NCI-H748 (cell line): Measurements from ENCODE around the gene GGT5.
"Not testable (repeated sequence)": the region's sequence is repeated elsewhere in the genome, so short reads cannot be mapped to it uniquely, and the experiment has no call there.

ENCODE experiments used
- DNase-seq: peaks from one replicate; lab custom pipeline; 2025; ENCODE audit not compliant: unreplicated experiment; lab: John Stamatoyannopoulos, UW

Gene GGT5

GRCh38 chr22:24206460-24207263 is 38.2 kb downstream of the GGT5 start:
- not testable (repeated sequence) for DNase-seq

GRCh38 chr22:24205438-24206195 is 39.3 kb downstream of the GGT5 start:
- no peak for DNase-seq

GRCh38 chr22:24203856-24204255 is 41.0 kb downstream of the GGT5 start:
- not testable (repeated sequence) for DNase-seq

- DNase-seq, result no peak
Measured at GRCh38 chr22:24201681-24202614, 42.9 kb downstream of the GGT5 start.

- no peak for DNase-seq
Measured at GRCh38 chr22:24200619-24201212, 44.2 kb downstream of the GGT5 start.

DNA sequence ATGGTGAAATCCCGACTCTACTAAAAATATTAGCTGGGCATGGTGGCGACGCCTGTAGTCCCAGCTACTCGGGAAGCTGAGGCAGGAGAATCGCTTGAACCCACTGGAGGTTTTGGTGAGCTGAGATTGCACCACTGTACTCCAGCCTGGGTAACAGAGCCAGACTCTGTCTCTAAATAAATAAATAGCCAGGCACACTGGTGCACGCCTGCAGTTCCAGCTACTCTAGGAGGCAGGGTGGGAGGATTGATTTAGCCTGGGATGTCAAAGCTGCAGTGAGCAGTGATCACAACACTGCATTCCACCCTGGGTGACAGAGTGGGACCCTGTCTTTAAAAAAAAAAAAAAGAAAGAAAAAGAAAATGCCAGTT is 46.2 kb downstream of the GGT5 start:
- no peak for DNase-seq

- no peak for DNase-seq
Measured at GRCh38 chr22:24191893-24192292, 53.0 kb downstream of the GGT5 start.

DNA sequence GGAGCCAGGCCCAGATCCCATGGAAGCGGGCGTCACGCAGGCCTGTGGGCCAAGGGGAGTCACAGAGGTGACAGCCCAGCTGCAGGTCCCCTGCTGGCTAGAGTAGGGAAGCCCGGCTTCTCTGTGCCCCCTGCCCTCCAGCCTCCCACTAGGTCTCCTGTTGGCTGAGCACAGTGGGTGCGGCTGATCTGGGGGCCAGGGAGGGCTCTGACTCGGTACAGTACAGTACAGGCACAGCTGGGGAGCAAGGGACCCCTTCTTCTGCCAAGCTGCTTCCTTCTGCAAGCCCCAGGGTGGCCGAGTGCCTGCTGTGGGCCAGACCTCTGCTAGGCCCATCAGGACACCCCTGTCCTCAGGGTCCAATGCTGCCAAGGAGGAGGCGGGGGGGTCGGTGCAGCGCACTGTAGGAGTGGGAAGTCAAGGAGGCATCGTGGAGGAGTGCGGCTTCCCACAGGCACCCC is 53.5 kb downstream of the GGT5 start:
- DNase-seq, result no peak

DNA sequence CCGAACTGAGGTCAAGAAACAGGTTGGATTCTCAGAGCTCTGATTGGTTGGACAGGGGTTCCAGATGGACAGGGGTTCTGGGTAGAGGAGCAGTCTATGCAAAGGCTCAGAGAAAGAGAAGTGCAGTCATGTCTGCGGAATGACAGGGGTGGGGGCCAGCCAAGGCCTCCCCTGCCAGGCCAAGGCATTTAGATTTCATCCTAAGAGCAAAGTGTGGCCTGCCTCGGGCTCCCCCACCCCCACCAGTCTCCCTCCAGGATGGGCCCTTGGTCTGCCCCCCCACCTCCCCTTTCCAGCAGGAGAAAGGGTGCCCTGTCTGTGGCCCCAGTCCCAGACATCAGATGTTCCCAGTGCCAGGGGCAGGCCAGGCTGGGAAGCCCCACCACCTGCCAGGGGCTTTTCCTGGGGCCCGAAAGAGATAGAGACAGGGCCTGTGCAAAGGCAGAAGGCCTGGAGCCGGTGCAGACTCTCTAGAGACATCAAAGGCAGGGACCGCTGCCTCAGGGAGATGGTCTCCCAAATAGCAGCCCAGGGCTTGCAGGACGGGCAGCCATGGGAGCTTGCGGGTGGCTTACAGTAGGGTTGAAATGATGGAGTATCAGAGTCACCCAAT is 54.2 kb downstream of the GGT5 start:
- no peak for DNase-seq

GRCh38 chr22:24190159-24190540 is 54.7 kb downstream of the GGT5 start:
- no peak for DNase-seq

- DNase-seq, result peak; percentile 25
Measured at GRCh38 chr22:24189249-24190158, 55.4 kb downstream of the GGT5 start.

DNA sequence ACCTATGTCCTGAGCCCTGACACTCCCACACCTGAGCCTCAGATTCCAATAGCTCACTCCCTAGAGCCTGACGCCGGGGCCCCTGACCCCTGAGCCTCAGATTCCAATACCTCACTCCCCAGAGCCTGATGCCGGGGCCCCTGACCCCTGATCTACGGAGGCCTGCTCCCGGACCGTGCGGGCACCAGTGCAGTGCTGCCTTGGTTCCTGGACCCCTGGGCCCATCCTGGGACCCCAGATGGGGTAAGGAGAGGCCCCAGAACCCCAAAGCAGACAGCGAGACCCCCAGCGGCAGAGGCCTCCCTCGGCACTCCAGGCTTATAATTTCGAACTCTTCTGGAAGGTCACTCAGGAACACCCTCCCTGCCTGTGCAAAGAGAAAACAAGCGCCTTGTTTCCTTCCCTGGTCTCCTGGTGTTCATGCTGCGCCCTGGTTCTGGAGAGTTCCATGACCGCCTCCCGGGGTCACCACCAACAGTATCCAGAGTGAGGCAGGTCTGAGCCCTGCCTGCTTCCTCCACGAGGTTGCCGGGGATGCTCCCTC is 56.1 kb downstream of the GGT5 start:
- no peak for DNase-seq

DNA sequence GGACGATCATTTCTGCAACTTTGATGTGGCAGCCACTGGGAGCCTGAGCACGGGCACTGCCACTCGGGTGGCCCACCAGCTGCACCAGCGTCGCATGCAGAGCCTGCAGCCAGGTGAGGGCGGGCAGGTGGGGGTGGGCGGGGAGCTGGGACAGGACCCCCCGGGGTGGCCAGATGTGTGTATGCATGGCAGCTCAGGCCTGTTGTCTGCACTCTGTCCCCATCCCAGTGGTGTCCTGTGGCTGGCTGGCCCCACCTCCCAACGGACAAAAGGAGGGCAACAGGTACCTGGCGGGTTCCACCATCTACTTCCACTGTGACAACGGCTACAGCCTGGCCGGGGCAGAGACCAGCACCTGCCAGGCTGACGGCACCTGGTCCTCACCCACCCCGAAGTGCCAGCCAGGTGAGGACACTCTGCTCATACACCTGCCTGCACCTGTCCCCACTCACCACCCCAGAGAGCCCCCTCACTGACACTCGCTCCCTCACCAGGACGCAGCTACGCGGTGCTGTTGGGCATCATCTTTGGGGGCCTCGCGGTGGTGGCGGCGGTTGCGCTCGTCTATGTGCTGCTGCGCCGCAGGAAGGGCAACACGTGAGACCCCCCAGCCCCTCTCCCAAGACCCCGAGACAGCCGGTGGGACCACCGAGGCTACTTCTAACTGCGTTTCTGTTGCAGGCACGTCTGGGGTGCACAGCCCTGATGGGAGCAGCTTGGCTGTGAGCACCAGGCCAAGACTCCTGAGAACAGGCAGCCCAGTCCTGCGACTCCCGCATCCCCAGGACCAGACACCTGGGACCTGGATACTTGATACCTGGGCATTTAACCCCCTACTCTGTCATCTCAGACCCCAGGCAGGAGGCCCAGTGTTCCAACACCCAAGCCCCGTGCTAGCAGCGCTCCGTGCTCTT is 56.9 kb downstream of the GGT5 start:
- no peak for DNase-seq

GRCh38 chr22:24186892-24187670 is 57.8 kb downstream of the GGT5 start:
- DNase-seq, result no peak

- no peak for DNase-seq
Measured at GRCh38 chr22:24186352-24186740, 58.5 kb downstream of the GGT5 start.

- no peak for DNase-seq
Measured at GRCh38 chr22:24185501-24186351, 59.2 kb downstream of the GGT5 start.
